Measurements from ENCODE around the gene PDE1C. TPM values are rescaled to one million over a fixed set of nuclear protein-coding genes. Genes with fewer than 3 reads are reported as not detected.

PDE1C gene
- total RNA-seq, 3 donors from 2014 or later (not counting 1 experiment from before 2014, with no cell fraction given) = not detected

GRCh38 chr7:31748084-31748483 lies 322.1 kb downstream of the PDE1C start:
- peaks cover 4 to 12% of the 10 kb centered on the region in 2 donors for H3K27me3 Mint-ChIP-seq (ENCODE audit: low read depth in 2 of 2)
- Histone ChIP-seq H3K4me1 (ENCODE audit: control insufficient read depth, insufficient read depth, low read length) (no peaks in the 10 kb centered on the region), H3K27me3 (ENCODE audit: control insufficient read depth, insufficient read depth, low read length) (no peaks in the 10 kb centered on the region), H3K4me3 (ENCODE audit: low read length) (no peak overlapping the region), H3K36me3 (ENCODE audit: control insufficient read depth, insufficient read depth, low read length) (no peaks in the 10 kb centered on the region), H3K27ac (ENCODE audit: low read length) (no peak overlapping the region), H3K9me3 (ENCODE audit: control insufficient read depth, insufficient read depth, low read length) (no peaks in the 10 kb centered on the region)
- DNase-seq = no peak
- no peak for ATAC-seq
- no peak overlapping the region for H3K4me3 Mint-ChIP-seq
- H3K9me3 Mint-ChIP-seq = no peaks in the 10 kb centered on the region
- TF ChIP-seq CTCF (IDR thresholded peaks at IDR 0.05) = no peak
- H3K27ac Mint-ChIP-seq = no peak overlapping the region
- intact Hi-C loops (cut with micrococcal nuclease) = loop anchor here (10.0 kb wide), 1 partner anchor 317 kb away; no protein-coding TSS in a partner anchor
- 79% methylated on average over 1 of the region's 1 CpG for WGBS (ENCODE audit: insufficient coverage)
- H3K4me1 Mint-ChIP-seq = no peaks in the 10 kb centered on the region
- no peaks in the 10 kb centered on the region for H3K36me3 Mint-ChIP-seq

DNA sequence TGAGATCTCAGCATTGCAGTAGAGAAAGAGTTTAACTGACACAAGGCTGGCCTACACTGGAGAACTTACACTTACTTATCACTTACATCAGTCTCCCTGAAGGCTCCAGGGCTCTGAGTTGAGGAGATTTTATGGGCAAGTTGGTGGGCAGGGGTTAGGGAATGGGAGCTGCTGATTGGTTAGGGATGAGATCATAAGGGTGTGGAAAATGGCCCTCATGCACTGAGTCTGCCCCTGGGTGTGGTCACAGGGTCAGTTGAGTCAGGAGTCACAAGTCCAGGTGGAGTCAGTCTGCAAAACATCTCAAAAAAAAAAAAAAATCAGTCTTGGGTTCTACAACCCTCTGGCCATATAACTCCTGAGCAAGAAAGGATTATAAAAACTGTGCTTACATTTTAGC lies 322.7 kb downstream of the PDE1C start:
- peaks cover 7 to 15% of the 10 kb centered on the region in 2 donors for H3K27me3 Mint-ChIP-seq (ENCODE audit: low read depth in 2 of 2)
- Histone ChIP-seq H3K36me3 (ENCODE audit: control insufficient read depth, insufficient read depth, low read length) (no peaks in the 10 kb centered on the region), H3K4me1 (ENCODE audit: control insufficient read depth, insufficient read depth, low read length) (no peaks in the 10 kb centered on the region), H3K9me3 (ENCODE audit: control insufficient read depth, insufficient read depth, low read length) (no peaks in the 10 kb centered on the region), H3K4me3 (ENCODE audit: low read length) (no peak overlapping the region), H3K27ac (ENCODE audit: low read length) (no peak overlapping the region), H3K27me3 (ENCODE audit: control insufficient read depth, insufficient read depth, low read length) (no peaks in the 10 kb centered on the region)
- TF ChIP-seq CTCF (IDR thresholded peaks at IDR 0.05) = no peak
- no peaks in the 10 kb centered on the region for H3K4me1 Mint-ChIP-seq
- intact Hi-C loops (cut with micrococcal nuclease) = loop anchor here (10.0 kb wide), 1 partner anchor 317 kb away; no protein-coding TSS in a partner anchor
- H3K9me3 Mint-ChIP-seq = no peaks in the 10 kb centered on the region
- H3K27ac Mint-ChIP-seq = no peak overlapping the region
- no peak for DNase-seq
- no peak for ATAC-seq
- H3K36me3 Mint-ChIP-seq = no peaks in the 10 kb centered on the region
- no peak overlapping the region for H3K4me3 Mint-ChIP-seq

- H3K9me3 Mint-ChIP-seq = no peaks in the 10 kb centered on the region
Measured at GRCh38 chr7:31744294-31744874, 325.8 kb downstream of the PDE1C start.

More at GRCh38 chr7:31744294-31744874, 325.8 kb downstream of the PDE1C start:
- Histone ChIP-seq H3K4me3 (ENCODE audit: low read length) (no peak overlapping the region), H3K27me3 (ENCODE audit: control insufficient read depth, insufficient read depth, low read length) (no peaks in the 10 kb centered on the region), H3K27ac (ENCODE audit: low read length) (no peak overlapping the region), H3K9me3 (ENCODE audit: control insufficient read depth, insufficient read depth, low read length) (no peaks in the 10 kb centered on the region), H3K4me1 (ENCODE audit: control insufficient read depth, insufficient read depth, low read length) (no peaks in the 10 kb centered on the region), H3K36me3 (ENCODE audit: control insufficient read depth, insufficient read depth, low read length) (no peaks in the 10 kb centered on the region)
- Mint-ChIP-seq H3K27me3 (ENCODE audit: low read depth in 2 of 2) (peaks cover 7 to 15% of the 10 kb centered on the region in 2 donors), H3K27ac (no peak overlapping the region), H3K4me3 (no peak overlapping the region), H3K36me3 (no peaks in the 10 kb centered on the region), H3K4me1 (no peaks in the 10 kb centered on the region)
- DNase-seq = peak; percentile 17 to 38
- WGBS (ENCODE audit: insufficient coverage) = 0% methylated on average over 4 of the region's 4 CpGs
- ATAC-seq = peak; percentile 40 to 67 (median 60)
- TF ChIP-seq CTCF (IDR thresholded peaks at IDR 0.05) = peak; percentile 63
- intact Hi-C loops (cut with micrococcal nuclease) = loop anchor here (2.0 to 10.0 kb wide), 3 partner anchors 320 to 602 kb away; no protein-coding TSS in a partner anchor

Data from natural killer cell (primary cell).